HG03521 (cell line): Measurements from ENCODE around the gene FOCAD.

Source experiments
- ATAC-seq: cut with Tn5 transposase; IDR thresholded peaks from one replicate; pipeline ENCODE4 v1.9.1; 2021; ENCODE audit warnings: mild to moderate bottlenecking, moderate library complexity; ENCODE audit not compliant: unreplicated experiment

FOCAD gene

DNA sequence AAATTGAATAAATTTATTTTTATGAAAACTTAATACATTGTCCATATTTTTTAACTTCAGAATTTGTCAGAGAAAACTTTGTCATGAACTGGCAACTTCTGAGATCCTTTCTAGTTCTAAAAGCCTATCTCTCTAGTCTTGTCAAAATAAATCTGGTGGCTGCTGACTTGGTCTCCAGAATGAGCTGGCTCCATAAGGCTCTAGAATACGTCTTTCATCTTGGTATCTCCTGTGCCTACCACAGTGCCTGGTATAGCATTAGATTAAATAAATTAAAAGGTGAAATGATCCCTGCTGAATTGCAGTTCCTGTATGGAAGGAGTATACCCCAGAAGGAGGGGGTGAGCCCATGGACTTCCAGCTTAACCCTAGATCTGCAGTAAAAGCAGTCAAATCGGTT, 2.6 kb upstream of the FOCAD start:
- ATAC-seq, result no peak

GRCh38 chr9:20683351-20684034, 566 bp upstream of the FOCAD start:
- no peak for ATAC-seq

GRCh38 chr9:20684875-20685696, 1.0 kb downstream of the FOCAD start:
- ATAC-seq, result no peak

- ATAC-seq, result no peak
Observed at GRCh38 chr9:20685769-20686168, 1.7 kb downstream of the FOCAD start.

- no peak for ATAC-seq
Observed at GRCh38 chr9:20689833-20690232, 5.8 kb downstream of the FOCAD start.

- ATAC-seq, result no peak
Observed at GRCh38 chr9:20692554-20692953, 8.5 kb downstream of the FOCAD start.

GRCh38 chr9:20693068-20693467, 9.0 kb downstream of the FOCAD start:
- no peak for ATAC-seq

DNA sequence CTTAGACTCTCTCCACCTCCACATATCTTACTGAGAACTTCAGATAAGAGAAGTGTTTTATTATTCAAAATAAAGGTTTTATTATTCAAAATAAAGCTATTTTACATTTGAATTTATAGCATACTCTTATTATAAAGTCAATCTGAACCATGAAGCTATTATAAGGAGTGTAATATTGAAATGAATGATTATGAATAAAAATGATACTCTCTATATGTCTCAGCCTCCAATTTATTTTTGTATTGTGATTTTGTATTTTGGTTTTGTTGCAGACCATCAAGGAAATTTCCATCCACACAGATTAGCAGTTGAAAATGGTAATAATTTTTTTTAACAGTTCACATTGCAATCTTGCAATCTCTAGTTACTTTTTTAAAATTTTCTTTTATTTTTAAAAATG, 10.2 kb downstream of the FOCAD start:
- ATAC-seq, result no peak

GRCh38 chr9:20697021-20697719, 13.1 kb downstream of the FOCAD start:
- ATAC-seq, result no peak

GRCh38 chr9:20698782-20699181, 14.7 kb downstream of the FOCAD start:
- ATAC-seq, result no peak

DNA sequence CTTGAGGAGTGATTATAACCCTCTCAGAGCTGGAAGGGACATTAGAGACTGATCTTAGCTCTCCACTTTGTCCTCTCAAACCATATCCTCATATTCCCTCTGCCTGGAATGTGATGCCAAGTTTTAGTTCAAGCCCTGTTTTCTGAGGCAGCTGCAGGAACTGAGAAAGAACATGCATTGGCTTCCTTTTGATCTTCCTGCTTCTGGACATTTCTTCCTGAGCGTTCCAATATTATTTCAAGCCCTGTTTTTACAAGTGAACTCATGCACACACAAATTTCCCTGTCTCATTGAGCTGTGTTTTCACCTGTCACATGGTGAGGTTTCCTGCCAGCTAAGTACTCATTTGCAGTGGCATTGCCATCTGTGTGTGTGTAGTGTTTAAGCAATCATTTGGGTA, 17.0 kb downstream of the FOCAD start:
- no peak for ATAC-seq

GRCh38 chr9:20702570-20702969, 18.5 kb downstream of the FOCAD start:
- no peak for ATAC-seq

DNA sequence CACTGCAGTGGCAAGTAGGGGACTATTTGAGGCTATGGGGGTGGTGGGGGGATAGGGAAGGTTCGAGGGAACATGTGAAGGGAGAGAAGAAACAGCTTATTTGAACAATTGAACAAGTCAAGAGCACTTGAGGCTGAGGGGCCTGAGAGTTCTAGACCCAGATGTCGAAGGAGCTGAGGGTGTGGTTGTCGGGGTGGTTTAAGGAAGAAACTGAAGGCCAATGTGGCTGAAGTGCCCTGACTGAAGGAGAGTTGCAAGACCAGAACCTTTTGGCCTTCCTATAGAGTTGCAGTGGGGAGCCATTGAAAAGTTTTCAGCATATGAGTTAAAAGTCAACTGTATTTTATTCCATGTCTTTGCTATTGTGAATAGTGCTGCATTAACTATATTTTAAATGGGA, 19.1 kb downstream of the FOCAD start:
- ATAC-seq, result no peak

DNA sequence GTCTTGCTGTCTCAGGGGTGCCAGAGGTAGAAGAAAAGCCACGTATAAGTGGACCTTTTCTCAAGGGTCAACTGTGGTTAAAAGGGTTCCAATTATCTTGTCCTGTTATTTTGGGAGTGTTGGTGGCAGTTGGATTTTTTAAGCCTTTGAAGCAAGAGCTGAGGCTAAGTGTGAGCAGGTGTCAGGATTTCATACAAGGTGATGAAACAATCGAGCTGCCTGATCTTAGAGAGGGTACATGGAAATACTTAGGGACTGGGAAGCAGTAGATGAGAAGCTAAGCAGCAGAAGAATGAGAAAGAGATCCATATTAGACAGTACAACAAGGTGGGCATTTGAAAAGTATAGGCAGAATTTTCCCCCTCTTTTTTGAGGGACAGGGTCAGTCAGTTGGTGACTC, 23.6 kb downstream of the FOCAD start:
- ATAC-seq, result no peak

DNA sequence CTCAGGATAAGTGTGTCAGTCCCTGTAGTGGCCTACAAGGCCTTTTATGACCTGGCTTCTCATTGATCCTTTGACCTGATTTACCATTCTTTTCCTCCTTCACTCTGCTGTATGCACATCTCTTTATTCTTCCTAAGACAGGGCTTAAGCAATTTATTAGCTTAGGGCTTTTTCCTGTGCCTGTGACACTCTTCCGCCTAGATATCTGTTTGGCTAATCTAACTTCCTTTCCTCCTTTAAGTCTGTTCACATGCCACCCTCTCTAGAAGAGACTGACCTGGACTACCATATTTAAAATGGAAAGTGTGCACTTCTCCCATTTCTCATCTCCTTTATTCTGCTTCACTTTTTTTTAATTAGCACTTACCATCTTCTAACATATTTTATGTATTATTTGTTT, 29.1 kb downstream of the FOCAD start:
- no peak for ATAC-seq

- no peak for ATAC-seq
Observed at GRCh38 chr9:20714442-20715415, 30.7 kb downstream of the FOCAD start.

DNA sequence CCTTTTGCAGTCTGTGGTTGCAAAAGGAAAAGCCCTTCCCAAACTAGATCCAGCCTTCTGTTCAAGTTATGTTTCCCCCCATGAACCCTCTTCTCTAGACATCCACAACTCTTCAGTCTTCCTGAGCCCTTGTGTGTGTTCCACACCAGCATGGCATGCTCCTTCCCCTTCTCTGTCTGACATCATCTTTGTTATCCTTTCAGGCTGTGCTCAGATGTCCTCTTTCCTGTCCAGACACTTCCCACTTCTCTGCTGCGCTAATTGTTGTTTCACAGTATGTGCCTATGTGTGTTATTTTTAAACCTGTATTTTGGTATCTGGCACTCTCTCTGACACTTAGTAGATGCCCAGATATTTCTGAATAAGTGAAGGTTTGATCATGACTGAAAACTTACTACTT, 38.2 kb downstream of the FOCAD start:
- ATAC-seq, result no peak

GRCh38 chr9:20725675-20726074, 41.6 kb downstream of the FOCAD start:
- no peak for ATAC-seq

DNA sequence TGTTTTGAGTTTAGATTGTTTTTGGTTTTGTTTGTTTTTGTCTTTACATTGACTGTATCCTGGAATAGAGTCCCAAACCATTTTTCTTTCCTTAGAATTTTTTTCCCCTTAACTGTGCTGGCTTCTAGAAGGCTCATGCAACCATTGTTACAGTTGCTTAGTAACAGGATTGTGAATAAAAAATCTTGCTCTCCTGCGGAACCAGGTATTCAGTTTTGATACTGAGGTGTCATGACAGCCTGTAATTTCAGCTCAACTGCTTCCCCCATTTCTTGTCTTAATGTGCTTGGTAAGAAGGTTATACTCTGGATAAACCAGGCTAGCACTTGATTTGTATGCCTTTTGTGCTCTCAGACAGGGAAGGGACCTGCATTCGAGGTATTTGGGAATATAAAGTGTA, 42.1 kb downstream of the FOCAD start:
- ATAC-seq, result no peak

DNA sequence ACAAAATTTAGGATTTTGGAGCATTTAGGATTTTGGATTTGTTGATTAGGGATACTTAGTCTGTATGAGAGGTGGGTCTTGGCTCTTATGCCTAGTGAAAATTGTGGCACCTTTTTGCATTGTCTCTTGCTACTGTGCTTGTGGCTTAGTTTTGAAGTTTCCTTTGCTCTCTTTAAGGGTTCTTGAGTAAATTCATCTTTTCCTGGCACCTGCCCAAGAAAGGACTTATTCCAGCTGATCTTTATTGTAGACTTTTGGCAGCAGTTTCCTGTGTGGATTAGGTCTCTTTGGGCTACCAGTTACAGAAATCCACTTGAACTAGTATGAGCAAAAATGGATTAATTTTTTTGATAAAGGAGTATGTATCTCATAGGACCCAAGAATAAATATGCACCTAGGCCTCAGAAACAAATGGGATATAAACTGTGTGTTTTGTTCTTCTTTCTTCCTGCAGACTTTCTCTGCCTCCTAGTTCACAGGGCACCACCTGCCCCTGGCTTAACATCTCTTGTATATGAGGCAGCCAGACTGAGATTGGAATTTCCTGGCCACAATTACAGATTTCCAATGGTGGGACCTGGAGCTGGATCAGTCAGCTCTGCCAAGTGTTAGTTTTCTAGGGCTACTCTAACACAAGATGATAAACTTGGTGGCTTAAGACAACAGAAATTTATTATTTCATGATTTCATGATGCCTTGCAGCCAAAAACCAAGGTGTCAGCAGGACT, 44.6 kb downstream of the FOCAD start:
- no peak for ATAC-seq
